H1 (cell line): ENCODE data around the gene CRYGN. TPM values are rescaled to one million over a fixed set of nuclear protein-coding genes. Genes with fewer than 3 reads are reported as not detected.

Experiments
- CTCF ChIA-PET: fragments of 300-600 bp; sonication (Branson Sonifier 250); formaldehyde crosslinking; loops from one replicate; lab custom pipeline; 2021; ENCODE audit not compliant: partially characterized antibody; lab: Charles Lee
- POLR2A ChIA-PET: fragments of 300-600 bp; sonication (Branson Sonifier 250); formaldehyde crosslinking; loops from one replicate; lab custom pipeline; 2021; ENCODE audit warnings: inconsistent platforms; ENCODE audit not compliant: partially characterized antibody; lab: Charles Lee
- DNase-seq, 2 experiments: peaks; one replicate each; pipeline versions ENCODE4 v3.0.0 to v3.0.0-alpha.2; 2010 to 2022; ENCODE audit warnings: low spot score in 2 of 2, low read depth in 1 of 2, mixed read lengths in 1 of 2
- FAIRE-seq: peaks from 2 replicates; lab custom pipeline; 2011; peaks lifted over from hg19 to GRCh38; lab: Jason Lieb, UNC
- H2AFZ ChIP-seq: 2 replicates; pipeline ENCODE4 v1.8.1; 2012; ENCODE audit warnings: low read length, inconsistent platforms
- H2AK5ac ChIP-seq: 2 replicates; pipeline ENCODE4 v1.6.1; 2013; ENCODE audit warnings: low read depth, low read length
- H2BK120ac ChIP-seq: replicated peaks from 2 replicates; pipeline ENCODE3; 2013; ENCODE audit warnings: low read depth, low read length, inconsistent platforms
- H2BK12ac ChIP-seq: 2 replicates; pipeline ENCODE4 v1.6.1; 2013; ENCODE audit warnings: low read depth, low read length
- H2BK15ac ChIP-seq: 2 replicates; pipeline ENCODE4 v1.6.1; 2013; ENCODE audit warnings: low read length
- H2BK20ac ChIP-seq: 2 replicates; pipeline ENCODE4 v1.6.1; 2013; ENCODE audit warnings: low read length
- H2BK5ac ChIP-seq: 2 replicates; pipeline ENCODE4 v1.6.1; 2013; ENCODE audit warnings: low read depth, low read length
- H3K14ac ChIP-seq: 2 replicates; pipeline ENCODE4 v1.6.1; 2013; ENCODE audit warnings: inconsistent platforms; ENCODE audit not compliant: insufficient read length
- H3K18ac ChIP-seq: 2 replicates; pipeline ENCODE4 v1.6.1; 2013; ENCODE audit warnings: low read length; ENCODE audit errors: extremely low read depth
- H3K23ac ChIP-seq: 2 replicates; pipeline ENCODE4 v1.6.1; 2013; ENCODE audit warnings: inconsistent platforms; ENCODE audit not compliant: insufficient read length
- H3K23me2 ChIP-seq: 2 replicates; pipeline ENCODE4 v1.6.1; 2013; ENCODE audit warnings: low read depth, low read length
- H3K27ac ChIP-seq: 2 replicates; pipeline ENCODE4 v1.6.1; 2011; ENCODE audit warnings: low read depth, low read length, inconsistent platforms
- H3K27me3 ChIP-seq, 4 experiments: replicated peaks in 1 of 4; 1 replicate in 1 of 4; 2 replicates in 3 of 4; pipeline versions ENCODE4 v1.6.1 to v1.8.1; 2011 to 2013; ENCODE audit warnings: low read length in 3 of 4, mild to moderate bottlenecking in 3 of 4, inconsistent platforms in 2 of 4, mixed read lengths in 2 of 4, moderate library complexity in 1 of 4; ENCODE audit not compliant: control insufficient read depth in 3 of 4, insufficient read depth in 3 of 4; ENCODE audit errors: extremely low read depth in 1 of 4
- H3K36me3 ChIP-seq, 4 experiments: 2 replicates each; pipeline versions ENCODE4 v1.6.1 to v1.8.1; 2011 to 2013; ENCODE audit warnings: mild to moderate bottlenecking in 4 of 4, low read length in 3 of 4, moderate library complexity in 2 of 4, control low read depth in 1 of 4, inconsistent platforms in 1 of 4; ENCODE audit not compliant: insufficient read depth in 4 of 4, control insufficient read depth in 2 of 4
- H3K4ac ChIP-seq: replicated peaks from 2 replicates; pipeline ENCODE3; 2013; ENCODE audit warnings: low read length, low read depth, mixed read lengths, inconsistent platforms; ENCODE audit not compliant: insufficient read length
- H3K4me1 ChIP-seq, 4 experiments: replicated peaks in 1 of 4; 1 replicate in 1 of 4; 2 replicates in 3 of 4; pipeline versions ENCODE4 v1.6.1 to v1.8.1; 2011 to 2013; ENCODE audit warnings: low read length in 3 of 4, inconsistent platforms in 2 of 4, mixed read lengths in 1 of 4; ENCODE audit not compliant: insufficient read depth in 4 of 4, control insufficient read depth in 3 of 4
- H3K4me2 ChIP-seq, 2 experiments: 2 replicates each; pipeline versions ENCODE4 v1.6.1 to v1.8.1; 2011 to 2013; ENCODE audit warnings: low read depth in 2 of 2, low read length in 2 of 2, control low read depth in 1 of 2, inconsistent platforms in 1 of 2, mild to moderate bottlenecking in 1 of 2; ENCODE audit not compliant: insufficient read depth in 1 of 2
- H3K4me3 ChIP-seq, 4 experiments: fragments of 200-600, 300-600 bp in 1 of 4; sonication (generic), shearing (Covaris generic), sonication (Bioruptor Twin) in 1 of 4; 2 replicates each; pipeline versions ENCODE4 v1.5.1 to v1.8.1; 2011 to 2016; ENCODE audit warnings: low read length in 4 of 4, low read depth in 3 of 4, control low read depth in 2 of 4, inconsistent platforms in 2 of 4, mild to moderate bottlenecking in 2 of 4, mixed read lengths in 1 of 4, moderate library complexity in 1 of 4; ENCODE audit not compliant: insufficient read depth in 2 of 4; ENCODE audit errors: extremely low read depth in 1 of 4
- H3K56ac ChIP-seq: replicated peaks from 2 replicates; pipeline ENCODE3; 2013; ENCODE audit warnings: low read depth, mild to moderate bottlenecking, mixed read lengths, low read length, inconsistent platforms; ENCODE audit not compliant: insufficient read length
- H3K79me1 ChIP-seq: 2 replicates; pipeline ENCODE4 v1.6.1; 2013; ENCODE audit warnings: low read depth, low read length, control low read depth
- H3K79me2 ChIP-seq, 2 experiments: 2 replicates each; pipeline versions ENCODE4 v1.6.1 to v1.8.1; 2012 to 2013; ENCODE audit warnings: low read length in 2 of 2, mild to moderate bottlenecking in 2 of 2, inconsistent platforms in 1 of 2; ENCODE audit not compliant: insufficient read depth in 2 of 2, control insufficient read depth in 1 of 2
- H3K9ac ChIP-seq, 4 experiments: replicated peaks in 1 of 4; 1 replicate in 1 of 4; 2 replicates in 3 of 4; pipeline versions ENCODE4 v1.6.1 to v1.8.1; 2011 to 2013; ENCODE audit warnings: low read depth in 3 of 4, low read length in 3 of 4, control low read depth in 2 of 4, mild to moderate bottlenecking in 2 of 4, moderate library complexity in 2 of 4, inconsistent platforms in 1 of 4; ENCODE audit errors: extremely low read depth in 1 of 4
- H3K9me3 ChIP-seq, 2 experiments: 2 replicates each; pipeline versions ENCODE4 v1.6.1 to v1.8.1; 2012 to 2013; ENCODE audit warnings: mild to moderate bottlenecking in 2 of 2, moderate library complexity in 2 of 2, control low read depth in 1 of 2, inconsistent platforms in 1 of 2, low read depth in 1 of 2, low read length in 1 of 2, mixed read lengths in 1 of 2; ENCODE audit not compliant: insufficient read depth in 2 of 2
- H4K20me1 ChIP-seq, 2 experiments: replicated peaks in 1 of 2; 2 replicates each; pipeline versions ENCODE3 to v1.8.1; 2011 to 2013; ENCODE audit warnings: inconsistent platforms in 2 of 2, low read length in 2 of 2, mild to moderate bottlenecking in 1 of 2; ENCODE audit not compliant: insufficient read depth in 2 of 2, control insufficient read depth in 1 of 2
- H4K5ac ChIP-seq: 2 replicates; pipeline ENCODE4 v1.6.1; 2013; ENCODE audit warnings: low read length, low read depth, mixed read lengths, inconsistent platforms; ENCODE audit not compliant: insufficient read length
- H4K8ac ChIP-seq: 2 replicates; pipeline ENCODE4 v1.8.0; 2013; ENCODE audit warnings: mild to moderate bottlenecking, moderate library complexity, low read length, inconsistent platforms; ENCODE audit not compliant: insufficient read depth; ENCODE audit errors: extremely low read depth
- H4K91ac ChIP-seq: replicated peaks from 2 replicates; pipeline ENCODE3; 2013; ENCODE audit warnings: low read length, mixed read lengths, inconsistent platforms; ENCODE audit not compliant: insufficient read length
- BACH1 ChIP-seq: IDR thresholded peaks from 2 replicates; pipeline ENCODE4 v1.6.1; 2012; ENCODE audit warnings: low read length, improper control_type of control experiment
- CBX5 ChIP-seq: fragments of 300-800, 300-1000 bp; sonication (generic); IDR thresholded peaks from 2 replicates; pipeline ENCODE4 v1.7.1; 2016; ENCODE audit warnings: antibody characterized with exemption, low read length, low read depth
- EZH2 ChIP-seq: fragments of 200-600 bp; sonication (generic); IDR thresholded peaks from 2 replicates; pipeline ENCODE4 v1.7.1; 2012; ENCODE audit warnings: low read depth, mild to moderate bottlenecking, moderate library complexity, low read length, inconsistent platforms; ENCODE audit not compliant: severe bottlenecking
- HDAC2 ChIP-seq, 2 experiments: fragments of 300-600 bp in 1 of 2; sonication (generic) in 1 of 2; IDR thresholded peaks; 2 replicates each; pipeline ENCODE4 v1.6.1; 2011 to 2012; ENCODE audit warnings: low read depth in 2 of 2, low read length in 2 of 2, mild to moderate bottlenecking in 2 of 2, moderate library complexity in 2 of 2, borderline replicate concordance in 1 of 2, inconsistent platforms in 1 of 2
- JUND ChIP-seq: IDR thresholded peaks from 2 replicates; pipeline ENCODE4 v1.6.1; 2011; ENCODE audit warnings: mild to moderate bottlenecking, improper control_type of control experiment, low read length
- KDM1A ChIP-seq: fragments of 200-600, 300-600 bp; sonication (generic); IDR thresholded peaks from 2 replicates; pipeline ENCODE4 v1.7.1; 2016; ENCODE audit warnings: mild to moderate bottlenecking, low read length, borderline replicate concordance
- PHF8 ChIP-seq: fragments of 200-600 bp; sonication (generic); conservative IDR thresholded peaks from 2 replicates; pipeline ENCODE4 v1.7.1; 2012; ENCODE audit warnings: low read depth, mild to moderate bottlenecking, inconsistent platforms, low read length, moderate library complexity
- RXRA ChIP-seq: IDR thresholded peaks from 2 replicates; pipeline ENCODE4 v1.6.1; 2011; ENCODE audit warnings: low read depth, mild to moderate bottlenecking, low read length, moderate library complexity; ENCODE audit not compliant: insufficient read depth
- TAF1 ChIP-seq: IDR thresholded peaks from 2 replicates; pipeline ENCODE4 v1.6.1; 2011; ENCODE audit warnings: mild to moderate bottlenecking, low read depth, low read length
- TCF12 ChIP-seq: IDR thresholded peaks from 2 replicates; pipeline ENCODE4 v1.6.1; 2011; ENCODE audit warnings: low read depth, mild to moderate bottlenecking, low read length
- WGBS, 2 experiments: shearing (Covaris generic) in 1 of 2; methylation state at CpG; one replicate each; pipeline versions ENCODE4 v1.1.6 to v1.1.7; 2013 to 2015; ENCODE audit warnings: low lambda C conversion rate in 2 of 2, mixed read lengths in 2 of 2, inconsistent platforms in 1 of 2, low coverage in 1 of 2, missing lambda C conversion rate in 1 of 2; ENCODE audit not compliant: insufficient replicate concordance in 2 of 2, insufficient coverage in 1 of 2, insufficient read length in 1 of 2; ENCODE audit errors: extremely low coverage in 1 of 2, missing lambda C conversion rate in 1 of 2; 5-methylcytosine and 5-hydroxymethylcytosine counted together
- polyA plus RNA-seq, 7 experiments: library from polyadenylated mRNA; depleted of rRNA in 3 of 7; stranded (reverse) in 5 of 7; unstranded in 2 of 7; fragments of >200 nt in 5 of 7; fragments of 200-250 nt in 2 of 7; gene quantifications; 1 replicate in 5 of 7; 2 replicates in 1 of 7; 4 replicates in 1 of 7; pipeline versions ENCODE4 v1.2.1 to v1.2.3, GENCODE V29; 2011 to 2013; ENCODE audit warnings: missing spikeins in 2 of 7, mixed read lengths in 2 of 7
- total RNA-seq: library from RNA; stranded (reverse); fragmentation: NEBNext Ultra II Directional; extraction: Animal tissue kit (Norgen Biotek cat#: 25700); gene quantifications from 2 replicates; pipeline ENCODE4 v1.2.1, GENCODE V29; 2021

The CRYGN gene
- total and polyA plus RNA-seq, 2 of the 8 experiments (the other 6 are each of a cell fraction or from before 2014, with no cell fraction given), result 0.98 to 1.6 TPM

- H2BK12ac ChIP-seq, result no peak overlapping the region; the same call in 1 of the 2 replicates
- H3K27ac ChIP-seq, result no peak overlapping the region
- 82% methylated on average over 6 of the region's 6 CpGs; no CpG with 5 or more reads in 1 of the 2 experiments for WGBS, 2 experiments
- ChIA-PET POLR2A (interaction anchor here (1.0 to 3.9 kb wide), 9 partner anchors 8 to 58 kb away, joined by 3 to 29 read pairs (median 5); partner anchors contain the start of gene WDR86), CTCF (interaction anchor here (1.0 to 5.8 kb wide), 11 partner anchors 10 to 298 kb away, joined by 3 to 49 read pairs (median 4); no protein-coding TSS in a partner anchor)
- H3K14ac ChIP-seq, result no peak overlapping the region
- H3K27me3 ChIP-seq, result no peaks in the 10 kb centered on the region
- peaks cover 6 to 27% (median 20%) of the 10 kb centered on the region in 4 experiments for H3K36me3 ChIP-seq
- H2AK5ac ChIP-seq, result peak overlapping the region; percentile 84; the same call in 1 of the 2 replicates
- no peaks in the 10 kb centered on the region for H4K20me1 ChIP-seq
- H3K9ac ChIP-seq, result no peak overlapping the region
- H4K91ac ChIP-seq, result peak overlapping the region; percentile 26
- no peak overlapping the region for H2BK120ac ChIP-seq
- H3K4me2 ChIP-seq, result no peak overlapping the region
- H4K8ac ChIP-seq, result no peak overlapping the region
- no peak overlapping the region for H3K56ac ChIP-seq
- H2BK5ac ChIP-seq, result no peak overlapping the region
- H3K4ac ChIP-seq, result no peak overlapping the region
- FAIRE-seq (no peak), DNase-seq (no peak)
- no peak overlapping the region for H3K4me3 ChIP-seq
- no peak overlapping the region for H4K5ac ChIP-seq
- no peak for TF ChIP-seq JUND
- no peak for TF ChIP-seq EZH2
- TF ChIP-seq RXRA, result no peak
- TF ChIP-seq CBX5, result no peak
- TF ChIP-seq PHF8, result no peak
- TF ChIP-seq HDAC2 (IDR thresholded peaks at IDR 0.05; ENCODE audit: borderline replicate concordance in 1 of 2, low read depth in 2 of 2, low read length in 2 of 2), result no peak
- no peak for TF ChIP-seq BACH1
- TF ChIP-seq TAF1, result no peak
- TF ChIP-seq KDM1A, result no peak
- no peak for TF ChIP-seq TCF12
- H3K23ac ChIP-seq, result no peak overlapping the region
- no peaks in the 10 kb centered on the region for H3K79me2 ChIP-seq
- no peak overlapping the region for H2BK20ac ChIP-seq
- H3K23me2 ChIP-seq, result no peaks in the 10 kb centered on the region; the same call in 1 of the 2 replicates
- H3K79me1 ChIP-seq, result no peaks in the 10 kb centered on the region
- H3K4me1 ChIP-seq, result peaks cover 12 to 28% (median 20%) of the 10 kb centered on the region in 4 experiments
- H3K18ac ChIP-seq, result 0 out of 2 replicates have a peak overlapping the region, but pooled peaks have one; percentile 6
- no peak overlapping the region for H2AFZ ChIP-seq
- H3K9me3 ChIP-seq, result peaks cover 19 to 34% of the 10 kb centered on the region in 2 experiments
- H2BK15ac ChIP-seq, result no peak overlapping the region
These were observed 21.4 kb upstream of the CRYGN start for GRCh38 chr7:151461096-151461941.
